ENCODE results near the gene CDKAL1.

Gene CDKAL1

DNA sequence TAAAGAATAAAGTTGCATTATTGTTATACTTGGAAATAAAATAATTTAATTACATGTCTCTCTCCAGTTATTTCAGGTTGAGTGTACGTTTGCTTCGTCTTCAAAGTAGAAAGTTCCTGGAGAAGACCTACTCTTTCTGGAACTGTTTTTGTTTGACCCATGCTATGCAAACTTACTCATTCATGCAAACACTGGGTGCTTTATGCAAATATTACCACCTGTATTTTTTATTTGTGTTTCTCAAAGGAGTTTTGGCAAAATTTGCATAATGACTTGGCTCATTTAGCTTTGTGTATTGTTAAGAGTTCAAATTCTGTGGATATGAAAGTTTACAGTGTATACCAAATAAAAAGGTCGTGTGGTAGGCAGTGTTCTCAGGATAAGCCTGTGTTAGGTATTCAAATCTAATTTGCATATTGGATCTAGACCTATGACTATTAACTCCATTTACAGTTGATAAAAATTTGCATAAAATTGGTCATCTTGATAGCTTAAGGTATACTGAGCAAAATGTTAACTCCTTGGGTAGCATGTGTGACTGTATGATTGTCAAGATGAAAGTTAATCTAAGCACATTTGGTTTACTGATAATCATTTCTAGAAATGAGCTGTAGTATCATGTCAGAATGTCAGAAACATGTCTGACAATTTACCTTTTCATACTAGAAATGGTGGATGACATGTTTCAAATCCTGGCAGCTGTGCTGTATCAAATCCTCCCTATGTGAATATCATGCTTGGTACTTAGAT, 65.2 kb downstream of the CDKAL1 start:
- H3K27ac ChIP-seq (replicated peaks) = no peak overlapping the region
- no peak for DNase-seq (ENCODE audit: low read depth in 1 of 2, low spot score in 1 of 2)
- no peaks in the 10 kb centered on the region for H3K27me3 ChIP-seq (ENCODE audit: insufficient read depth, poor library complexity, severe bottlenecking)
- H3K4me3 ChIP-seq (replicated peaks; ENCODE audit: insufficient read depth, low read length) = no peak overlapping the region
- TF ChIP-seq SPI1 (IDR thresholded peaks at IDR 0.05; ENCODE audit: borderline replicate concordance, low read depth) = no peak
- TF ChIP-seq, protein P1, sequence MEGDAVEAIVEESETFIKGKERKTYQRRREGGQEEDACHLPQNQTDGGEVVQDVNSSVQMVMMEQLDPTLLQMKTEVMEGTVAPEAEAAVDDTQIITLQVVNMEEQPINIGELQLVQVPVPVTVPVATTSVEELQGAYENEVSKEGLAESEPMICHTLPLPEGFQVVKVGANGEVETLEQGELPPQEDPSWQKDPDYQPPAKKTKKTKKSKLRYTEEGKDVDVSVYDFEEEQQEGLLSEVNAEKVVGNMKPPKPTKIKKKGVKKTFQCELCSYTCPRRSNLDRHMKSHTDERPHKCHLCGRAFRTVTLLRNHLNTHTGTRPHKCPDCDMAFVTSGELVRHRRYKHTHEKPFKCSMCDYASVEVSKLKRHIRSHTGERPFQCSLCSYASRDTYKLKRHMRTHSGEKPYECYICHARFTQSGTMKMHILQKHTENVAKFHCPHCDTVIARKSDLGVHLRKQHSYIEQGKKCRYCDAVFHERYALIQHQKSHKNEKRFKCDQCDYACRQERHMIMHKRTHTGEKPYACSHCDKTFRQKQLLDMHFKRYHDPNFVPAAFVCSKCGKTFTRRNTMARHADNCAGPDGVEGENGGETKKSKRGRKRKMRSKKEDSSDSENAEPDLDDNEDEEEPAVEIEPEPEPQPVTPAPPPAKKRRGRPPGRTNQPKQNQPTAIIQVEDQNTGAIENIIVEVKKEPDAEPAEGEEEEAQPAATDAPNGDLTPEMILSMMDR (IDR thresholded peaks at IDR 0.05; ENCODE audit: insufficient read depth, low read length) = no peak

DNA sequence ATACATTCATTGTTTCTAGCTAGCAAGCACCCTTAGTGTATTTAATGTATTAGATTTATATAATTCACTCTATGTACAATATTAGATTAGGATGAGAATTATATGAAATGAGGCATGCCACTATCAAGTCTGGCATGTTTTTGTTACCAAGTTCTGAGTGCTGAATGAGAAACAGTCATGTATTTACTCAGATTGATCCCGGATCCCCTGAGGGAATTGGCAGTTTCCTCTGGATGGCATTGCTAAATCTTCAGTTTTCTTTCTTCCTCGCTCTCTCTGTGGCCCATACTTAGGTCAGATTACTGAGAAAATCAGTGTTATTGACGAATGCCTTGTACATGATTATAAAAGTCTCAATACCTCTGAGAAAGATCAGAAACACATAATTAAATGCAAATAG, 66.6 kb downstream of the CDKAL1 start:
- H3K27me3 ChIP-seq (ENCODE audit: insufficient read depth, poor library complexity, severe bottlenecking) = no peaks in the 10 kb centered on the region
- no peak overlapping the region for H3K4me3 ChIP-seq (replicated peaks; ENCODE audit: insufficient read depth, low read length)
- DNase-seq (ENCODE audit: low read depth in 1 of 2, low spot score in 1 of 2) = no peak
- TF ChIP-seq, protein P1 (IDR thresholded peaks at IDR 0.05; ENCODE audit: insufficient read depth, low read length) = no peak
- TF ChIP-seq SPI1 (IDR thresholded peaks at IDR 0.05; ENCODE audit: borderline replicate concordance, low read depth) = no peak
- TF ChIP-seq POLR2AphosphoS5 (IDR thresholded peaks at IDR 0.05; ENCODE audit: low read depth) = no peak
- TF ChIP-seq, protein P2, sequence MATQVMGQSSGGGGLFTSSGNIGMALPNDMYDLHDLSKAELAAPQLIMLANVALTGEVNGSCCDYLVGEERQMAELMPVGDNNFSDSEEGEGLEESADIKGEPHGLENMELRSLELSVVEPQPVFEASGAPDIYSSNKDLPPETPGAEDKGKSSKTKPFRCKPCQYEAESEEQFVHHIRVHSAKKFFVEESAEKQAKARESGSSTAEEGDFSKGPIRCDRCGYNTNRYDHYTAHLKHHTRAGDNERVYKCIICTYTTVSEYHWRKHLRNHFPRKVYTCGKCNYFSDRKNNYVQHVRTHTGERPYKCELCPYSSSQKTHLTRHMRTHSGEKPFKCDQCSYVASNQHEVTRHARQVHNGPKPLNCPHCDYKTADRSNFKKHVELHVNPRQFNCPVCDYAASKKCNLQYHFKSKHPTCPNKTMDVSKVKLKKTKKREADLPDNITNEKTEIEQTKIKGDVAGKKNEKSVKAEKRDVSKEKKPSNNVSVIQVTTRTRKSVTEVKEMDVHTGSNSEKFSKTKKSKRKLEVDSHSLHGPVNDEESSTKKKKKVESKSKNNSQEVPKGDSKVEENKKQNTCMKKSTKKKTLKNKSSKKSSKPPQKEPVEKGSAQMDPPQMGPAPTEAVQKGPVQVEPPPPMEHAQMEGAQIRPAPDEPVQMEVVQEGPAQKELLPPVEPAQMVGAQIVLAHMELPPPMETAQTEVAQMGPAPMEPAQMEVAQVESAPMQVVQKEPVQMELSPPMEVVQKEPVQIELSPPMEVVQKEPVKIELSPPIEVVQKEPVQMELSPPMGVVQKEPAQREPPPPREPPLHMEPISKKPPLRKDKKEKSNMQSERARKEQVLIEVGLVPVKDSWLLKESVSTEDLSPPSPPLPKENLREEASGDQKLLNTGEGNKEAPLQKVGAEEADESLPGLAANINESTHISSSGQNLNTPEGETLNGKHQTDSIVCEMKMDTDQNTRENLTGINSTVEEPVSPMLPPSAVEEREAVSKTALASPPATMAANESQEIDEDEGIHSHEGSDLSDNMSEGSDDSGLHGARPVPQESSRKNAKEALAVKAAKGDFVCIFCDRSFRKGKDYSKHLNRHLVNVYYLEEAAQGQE (IDR thresholded peaks at IDR 0.05; ENCODE audit: insufficient replicate concordance, low read depth) = no peak
- TF ChIP-seq GABPA (IDR thresholded peaks at IDR 0.05; ENCODE audit: low read depth) = no peak
- H3K27ac ChIP-seq (replicated peaks) = no peak overlapping the region

DNA sequence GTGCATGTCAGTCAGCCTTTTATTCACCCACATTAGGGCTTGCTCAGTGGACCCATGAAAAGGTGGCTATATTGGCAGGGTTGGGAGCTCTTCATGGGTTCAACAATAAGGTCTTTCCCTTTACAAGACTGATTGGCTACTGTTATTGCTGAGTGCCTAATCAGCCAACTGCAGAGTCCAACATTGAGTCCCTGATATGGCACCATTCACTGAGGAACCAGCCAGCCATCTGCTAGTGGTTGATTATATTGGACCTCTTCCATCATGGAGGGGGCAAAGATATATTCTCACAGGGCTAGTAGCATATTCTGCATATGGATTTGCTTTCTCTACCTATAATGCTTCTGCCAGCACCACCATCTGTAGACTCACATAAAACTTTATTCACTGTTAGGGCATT, 69.9 kb downstream of the CDKAL1 start:
- H3K27ac ChIP-seq (replicated peaks) = no peak overlapping the region
- no peak for DNase-seq (ENCODE audit: low read depth in 1 of 2, low spot score in 1 of 2)
- TF ChIP-seq, protein P2 (IDR thresholded peaks at IDR 0.05; ENCODE audit: insufficient replicate concordance, low read depth) = no peak
- TF ChIP-seq POLR2AphosphoS5 (IDR thresholded peaks at IDR 0.05; ENCODE audit: low read depth) = no peak
- TF ChIP-seq GABPA (IDR thresholded peaks at IDR 0.05; ENCODE audit: low read depth) = no peak
- TF ChIP-seq SPI1 (IDR thresholded peaks at IDR 0.05; ENCODE audit: borderline replicate concordance, low read depth) = no peak
- TF ChIP-seq, protein P1 (IDR thresholded peaks at IDR 0.05; ENCODE audit: insufficient read depth, low read length) = no peak

DNA sequence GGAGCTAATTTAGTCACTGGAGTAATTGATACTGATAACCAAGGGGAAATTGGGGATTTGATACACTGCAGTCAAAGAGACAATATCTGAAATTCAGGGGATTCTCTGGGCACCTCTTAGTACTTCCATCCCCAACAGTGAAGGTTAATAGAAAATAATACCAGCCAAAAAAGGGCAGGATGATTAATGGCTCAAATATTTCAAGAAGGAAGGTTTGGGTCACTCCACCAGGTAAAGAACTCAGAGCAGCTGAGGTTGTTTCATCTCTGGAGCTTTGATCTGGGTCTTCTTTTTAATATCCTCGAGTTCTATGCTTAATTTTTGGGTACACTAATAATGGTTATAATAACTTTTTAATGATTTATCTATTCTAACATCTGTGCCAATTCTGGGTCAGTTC, 70.8 kb downstream of the CDKAL1 start:
- H3K27ac ChIP-seq (replicated peaks) = no peak overlapping the region
- no peak for TF ChIP-seq SPI1 (IDR thresholded peaks at IDR 0.05; ENCODE audit: borderline replicate concordance, low read depth)
- TF ChIP-seq POLR2AphosphoS5 (IDR thresholded peaks at IDR 0.05; ENCODE audit: low read depth) = no peak
- TF ChIP-seq, protein P2 (IDR thresholded peaks at IDR 0.05; ENCODE audit: insufficient replicate concordance, low read depth) = no peak
- TF ChIP-seq, protein P1 (IDR thresholded peaks at IDR 0.05; ENCODE audit: insufficient read depth, low read length) = no peak
- TF ChIP-seq GABPA (IDR thresholded peaks at IDR 0.05; ENCODE audit: low read depth) = no peak
- H3K27me3 ChIP-seq (ENCODE audit: insufficient read depth, poor library complexity, severe bottlenecking) = no peaks in the 10 kb centered on the region
- DNase-seq (ENCODE audit: low read depth in 1 of 2, low spot score in 1 of 2) = no peak
- no peak overlapping the region for H3K4me3 ChIP-seq (replicated peaks; ENCODE audit: insufficient read depth, low read length)

More for the DNA sequence above, 69.9 kb downstream of the CDKAL1 start:
- Histone ChIP-seq H3K4me3 (replicated peaks; ENCODE audit: insufficient read depth, low read length) (no peak overlapping the region), H3K27me3 (ENCODE audit: insufficient read depth, poor library complexity, severe bottlenecking) (no peaks in the 10 kb centered on the region)
